BJ (cell line): ENCODE measurements around the gene TUBGCP6. TPM values are rescaled to one million over a fixed set of nuclear protein-coding genes. Genes with fewer than 3 reads are reported as not detected.

Source experiments
- CTCF ChIA-PET: fragments of 350-600 bp; formaldehyde crosslinking; extraction: SDS; loops from one replicate; lab custom pipeline; 2021; ENCODE audit warnings: antibody characterized with exemption, inconsistent platforms; lab: Yijun Ruan, JAX
- POLR2A ChIA-PET: fragments of 300-600 bp; sonication (Branson Sonifier 250); formaldehyde crosslinking; extraction: SDS; loops from one replicate; lab custom pipeline; 2021; ENCODE audit warnings: antibody characterized with exemption; lab: Charles Lee
- DNase-seq: peaks from one replicate; pipeline ENCODE4 v3.0.0-alpha.2; 2011; ENCODE audit warnings: low read depth
- H3K27me3 ChIP-seq: 2 replicates; pipeline ENCODE4 v1.6.0; 2011; ENCODE audit warnings: low read length; ENCODE audit not compliant: control insufficient read depth, insufficient read depth
- H3K36me3 ChIP-seq: 2 replicates; pipeline ENCODE4 v1.5.1; 2011; ENCODE audit warnings: low read length; ENCODE audit not compliant: control insufficient read depth, insufficient read depth
- H3K4me3 ChIP-seq: 2 replicates; pipeline ENCODE4 v1.5.1; 2011; ENCODE audit warnings: low read depth, mild to moderate bottlenecking, control low read depth, low read length
- polyA plus RNA-seq: library from polyadenylated mRNA; depleted of rRNA; stranded (reverse); fragments of >200 nt; gene quantifications from 2 replicates; pipeline ENCODE4 v1.2.3, GENCODE V29; 2011
- TF ChIP-seq, protein P1 (sequence below): IDR thresholded peaks from 2 replicates; pipeline ENCODE4 v1.5.1; 2011; ENCODE audit warnings: low read depth, mild to moderate bottlenecking, control low read depth, inconsistent platforms, low read length, moderate library complexity; ENCODE audit not compliant: insufficient read depth

Gene TUBGCP6
- polyA plus RNA-seq, 1 experiment = 17.5 TPM

- ChIA-PET POLR2A (no interaction called here), CTCF (no interaction called here)
- DNase-seq = no peak
- H3K36me3 ChIP-seq = peaks cover 18% of the 10 kb centered on the region
- no peaks in the 10 kb centered on the region for H3K27me3 ChIP-seq
- TF ChIP-seq, protein P1, sequence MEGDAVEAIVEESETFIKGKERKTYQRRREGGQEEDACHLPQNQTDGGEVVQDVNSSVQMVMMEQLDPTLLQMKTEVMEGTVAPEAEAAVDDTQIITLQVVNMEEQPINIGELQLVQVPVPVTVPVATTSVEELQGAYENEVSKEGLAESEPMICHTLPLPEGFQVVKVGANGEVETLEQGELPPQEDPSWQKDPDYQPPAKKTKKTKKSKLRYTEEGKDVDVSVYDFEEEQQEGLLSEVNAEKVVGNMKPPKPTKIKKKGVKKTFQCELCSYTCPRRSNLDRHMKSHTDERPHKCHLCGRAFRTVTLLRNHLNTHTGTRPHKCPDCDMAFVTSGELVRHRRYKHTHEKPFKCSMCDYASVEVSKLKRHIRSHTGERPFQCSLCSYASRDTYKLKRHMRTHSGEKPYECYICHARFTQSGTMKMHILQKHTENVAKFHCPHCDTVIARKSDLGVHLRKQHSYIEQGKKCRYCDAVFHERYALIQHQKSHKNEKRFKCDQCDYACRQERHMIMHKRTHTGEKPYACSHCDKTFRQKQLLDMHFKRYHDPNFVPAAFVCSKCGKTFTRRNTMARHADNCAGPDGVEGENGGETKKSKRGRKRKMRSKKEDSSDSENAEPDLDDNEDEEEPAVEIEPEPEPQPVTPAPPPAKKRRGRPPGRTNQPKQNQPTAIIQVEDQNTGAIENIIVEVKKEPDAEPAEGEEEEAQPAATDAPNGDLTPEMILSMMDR = no peak
- H3K4me3 ChIP-seq = peak overlapping the region; percentile 61
Measured at GRCh38 chr22:50199829-50200460, 44.9 kb downstream of the TUBGCP6 start.

GRCh38 chr22:50199251-50199721, 45.5 kb downstream of the TUBGCP6 start:
- TF ChIP-seq, protein P1 = no peak
- Histone ChIP-seq H3K36me3 (peaks cover 23% of the 10 kb centered on the region), H3K4me3 (no peak overlapping the region), H3K27me3 (no peaks in the 10 kb centered on the region)
- no peak for DNase-seq
- ChIA-PET POLR2A (no interaction called here), CTCF (no interaction called here)

DNA sequence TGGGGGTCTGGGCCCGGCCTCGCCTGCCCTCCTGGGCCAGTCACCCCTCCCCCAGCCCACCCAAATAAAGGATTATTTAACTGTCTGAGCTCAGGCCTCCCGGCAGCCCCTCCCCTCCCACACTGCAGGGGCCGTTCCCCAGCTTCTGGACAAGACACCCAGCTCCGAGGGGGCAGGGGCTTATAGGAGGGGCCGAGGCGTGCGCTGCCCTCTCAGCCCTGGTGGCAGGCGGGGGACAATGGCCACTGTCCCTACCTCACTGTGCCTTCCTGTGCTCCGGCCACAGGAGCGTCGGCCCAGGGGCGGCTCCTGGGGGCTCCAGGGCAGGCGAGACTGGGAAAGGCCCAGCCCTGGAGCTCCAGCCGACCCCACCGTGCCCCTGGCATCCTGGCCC, 46.2 kb downstream of the TUBGCP6 start:
- TF ChIP-seq, protein P1 = no peak
- POLR2A ChIA-PET = no interaction called here
- Histone ChIP-seq H3K36me3 (peaks cover 30% of the 10 kb centered on the region), H3K27me3 (no peaks in the 10 kb centered on the region), H3K4me3 (no peak overlapping the region)
- no peak for DNase-seq
- CTCF ChIA-PET = no interaction called here

DNA sequence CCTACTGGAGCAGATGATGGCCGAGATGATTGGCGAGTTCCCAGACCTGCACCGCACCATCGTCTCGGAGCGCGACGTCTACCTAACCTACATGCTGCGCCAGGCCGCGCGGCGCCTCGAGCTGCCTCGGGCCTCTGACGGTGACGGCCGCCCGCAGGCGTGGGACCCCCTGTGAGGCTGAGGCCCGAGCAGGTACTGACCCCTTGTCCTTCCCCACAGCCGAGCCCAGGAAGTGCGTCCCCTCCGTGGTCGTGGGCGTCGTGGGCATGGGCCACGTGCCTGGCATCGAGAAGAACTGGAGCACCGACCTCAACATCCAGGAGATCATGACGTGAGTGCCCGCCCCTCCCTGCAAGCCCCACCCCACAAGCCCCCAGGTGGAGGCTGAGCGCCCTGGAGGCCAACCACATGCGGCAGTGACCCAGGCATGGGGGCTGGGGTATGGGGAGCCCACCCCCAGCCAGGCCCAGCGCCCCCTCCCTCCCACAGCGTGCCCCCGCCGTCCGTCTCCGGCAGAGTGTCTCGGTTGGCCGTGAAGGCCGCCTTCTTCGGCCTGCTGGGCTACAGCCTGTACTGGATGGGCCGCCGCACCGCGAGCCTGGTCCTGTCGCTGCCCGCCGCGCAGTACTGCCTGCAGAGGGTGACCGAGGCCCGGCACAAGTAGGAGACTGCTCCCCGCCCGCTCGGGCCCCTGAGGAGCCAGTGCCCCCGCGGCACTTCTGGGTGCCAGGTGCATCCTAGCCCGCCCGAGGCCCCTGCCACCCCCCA, 46.8 kb downstream of the TUBGCP6 start:
- Histone ChIP-seq H3K27me3 (no peaks in the 10 kb centered on the region), H3K36me3 (peaks cover 35% of the 10 kb centered on the region), H3K4me3 (no peak overlapping the region)
- POLR2A ChIA-PET = no interaction called here
- DNase-seq = no peak
- TF ChIP-seq, protein P1 = no peak
- CTCF ChIA-PET = no interaction called here

GRCh38 chr22:50197000-50197800, 47.6 kb downstream of the TUBGCP6 start:
- TF ChIP-seq, protein P1 = no peak
- ChIA-PET POLR2A (no interaction called here), CTCF (no interaction called here)
- no peaks in the 10 kb centered on the region for H3K27me3 ChIP-seq
- DNase-seq = no peak
- H3K36me3 ChIP-seq = peaks cover 35% of the 10 kb centered on the region
- H3K4me3 ChIP-seq = no peak overlapping the region
